ENCODE measurements around the gene SLC17A1.

DNA sequence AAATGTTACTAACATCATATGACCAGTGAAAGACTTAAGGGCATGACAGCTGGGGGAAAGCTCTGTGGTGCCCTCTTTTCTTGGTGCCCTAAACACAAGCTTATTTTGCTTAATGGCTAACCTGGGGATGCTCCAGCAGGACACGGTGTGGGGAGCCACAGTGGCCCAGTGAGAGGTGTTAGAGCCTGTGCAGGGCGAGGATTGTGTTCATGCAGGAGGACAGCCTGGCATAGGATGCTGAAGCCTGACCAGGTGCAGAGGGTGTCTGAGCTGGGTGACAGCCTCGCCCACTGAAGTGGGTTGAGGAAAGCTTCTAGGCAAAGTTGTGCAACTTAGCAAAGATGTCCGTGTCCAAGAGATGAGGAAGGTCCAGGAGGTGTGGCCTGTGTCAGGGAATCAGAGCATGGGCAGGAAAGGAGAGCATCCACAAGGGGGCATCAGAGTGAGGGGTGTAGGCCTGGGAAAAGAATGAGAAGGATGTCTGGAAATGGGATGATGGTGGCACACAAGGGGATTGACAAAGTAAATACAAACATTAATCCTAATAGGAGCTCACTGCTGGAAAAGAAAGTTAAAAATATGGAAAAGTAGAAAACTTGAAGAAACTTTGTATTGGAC, 43.4 kb downstream of the SLC17A1 start:
- TF ChIP-seq, protein P1, sequence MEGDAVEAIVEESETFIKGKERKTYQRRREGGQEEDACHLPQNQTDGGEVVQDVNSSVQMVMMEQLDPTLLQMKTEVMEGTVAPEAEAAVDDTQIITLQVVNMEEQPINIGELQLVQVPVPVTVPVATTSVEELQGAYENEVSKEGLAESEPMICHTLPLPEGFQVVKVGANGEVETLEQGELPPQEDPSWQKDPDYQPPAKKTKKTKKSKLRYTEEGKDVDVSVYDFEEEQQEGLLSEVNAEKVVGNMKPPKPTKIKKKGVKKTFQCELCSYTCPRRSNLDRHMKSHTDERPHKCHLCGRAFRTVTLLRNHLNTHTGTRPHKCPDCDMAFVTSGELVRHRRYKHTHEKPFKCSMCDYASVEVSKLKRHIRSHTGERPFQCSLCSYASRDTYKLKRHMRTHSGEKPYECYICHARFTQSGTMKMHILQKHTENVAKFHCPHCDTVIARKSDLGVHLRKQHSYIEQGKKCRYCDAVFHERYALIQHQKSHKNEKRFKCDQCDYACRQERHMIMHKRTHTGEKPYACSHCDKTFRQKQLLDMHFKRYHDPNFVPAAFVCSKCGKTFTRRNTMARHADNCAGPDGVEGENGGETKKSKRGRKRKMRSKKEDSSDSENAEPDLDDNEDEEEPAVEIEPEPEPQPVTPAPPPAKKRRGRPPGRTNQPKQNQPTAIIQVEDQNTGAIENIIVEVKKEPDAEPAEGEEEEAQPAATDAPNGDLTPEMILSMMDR (conservative IDR thresholded peaks at IDR 0.05 in 1 of 2, IDR thresholded peaks at IDR 0.05 in 1 of 2; ENCODE audit: low read depth in 1 of 2, low read length in 2 of 2) = peak; percentile 62 to 64
- TF ChIP-seq EZH2 (IDR thresholded peaks at IDR 0.05; ENCODE audit: low read length, missing control alignments) = no peak
